ENCODE data around the gene KIAA0513.

KIAA0513 gene

GRCh38 chr16:85141491-85142128 is 114.0 kb downstream of the KIAA0513 start:
- DNase-seq (ENCODE audit: low read depth), result no peak
- TF ChIP-seq CTCF (IDR thresholded peaks at IDR 0.05; ENCODE audit: insufficient read depth, low read depth, low read length, missing control alignments), result no peak
- H3K4me3 ChIP-seq (ENCODE audit: low read length), result no peak overlapping the region

- H3K4me3 ChIP-seq (ENCODE audit: low read length), result no peak overlapping the region
- no peak for TF ChIP-seq CTCF (IDR thresholded peaks at IDR 0.05; ENCODE audit: insufficient read depth, low read depth, low read length, missing control alignments)
- DNase-seq (ENCODE audit: low read depth), result no peak
Measured at GRCh38 chr16:85142129-85142513, 114.5 kb downstream of the KIAA0513 start.

GRCh38 chr16:85142771-85143211 is 115.2 kb downstream of the KIAA0513 start:
- H3K4me3 ChIP-seq (ENCODE audit: low read length), result no peak overlapping the region
- no peak for DNase-seq (ENCODE audit: low read depth)
- no peak for TF ChIP-seq CTCF (IDR thresholded peaks at IDR 0.05; ENCODE audit: insufficient read depth, low read depth, low read length, missing control alignments)

Measured in epithelial cell of esophagus (primary cell).